HG02870 (cell line): Measurements from ENCODE around the gene AJM1.
"Not testable (repeated sequence)": the region's sequence is repeated elsewhere in the genome, so short reads cannot be mapped to it uniquely, and the experiment has no call there.

Experiments
- ATAC-seq: cut with Tn5 transposase; IDR thresholded peaks from one replicate; pipeline ENCODE4 v1.9.1; 2021; ENCODE audit warnings: mild to moderate bottlenecking, moderate library complexity; ENCODE audit not compliant: unreplicated experiment

The AJM1 gene

GRCh38 chr9:136866898-136867421 lies 24.7 kb downstream of the AJM1 start:
- ATAC-seq, result not testable (repeated sequence)

GRCh38 chr9:136867480-136867879 lies 25.2 kb downstream of the AJM1 start:
- ATAC-seq, result no peak

GRCh38 chr9:136867917-136868316 lies 25.6 kb downstream of the AJM1 start:
- ATAC-seq, result no peak

- no peak for ATAC-seq
These were observed 26.4 kb downstream of the AJM1 start for GRCh38 chr9:136868644-136869043.

- not testable (repeated sequence) for ATAC-seq
These were observed 27.3 kb downstream of the AJM1 start for GRCh38 chr9:136869611-136870010.

- ATAC-seq, result no peak
These were observed 32.9 kb downstream of the AJM1 start for GRCh38 chr9:136875155-136875554.

- ATAC-seq, result no peak
These were observed 34.2 kb downstream of the AJM1 start for GRCh38 chr9:136876476-136876875.

GRCh38 chr9:136880651-136881050 lies 38.4 kb downstream of the AJM1 start:
- no peak for ATAC-seq

- no peak for ATAC-seq
These were observed 39.4 kb downstream of the AJM1 start for GRCh38 chr9:136881691-136882108.

- ATAC-seq, result no peak
These were observed 40.0 kb downstream of the AJM1 start for GRCh38 chr9:136882109-136882946.

GRCh38 chr9:136882947-136883283 lies 40.6 kb downstream of the AJM1 start:
- ATAC-seq, result not testable (repeated sequence)

GRCh38 chr9:136883670-136884069 lies 41.4 kb downstream of the AJM1 start:
- not testable (repeated sequence) for ATAC-seq

GRCh38 chr9:136885950-136886578 lies 43.8 kb downstream of the AJM1 start, which contains the start of gene TRAF2:
Gene TRAF2, plus strand, starts transcription at chr9:136886516. Its CDS starts 12,225 bp downstream, at chr9:136898741.
- ATAC-seq, result peak; percentile 71

GRCh38 chr9:136886610-136887597 lies 44.6 kb downstream of the AJM1 start:
- peak; percentile 22 for ATAC-seq

- no peak for ATAC-seq
These were observed 46.2 kb downstream of the AJM1 start for GRCh38 chr9:136888454-136888853.

GRCh38 chr9:136889858-136890257 lies 47.6 kb downstream of the AJM1 start:
- no peak for ATAC-seq

GRCh38 chr9:136890661-136891060 lies 48.4 kb downstream of the AJM1 start:
- ATAC-seq, result no peak
